ENCODE data around the gene CRYL1.
A peak's percentile ranks its signal among the peaks of the same experiment; 100 is the strongest.

CRYL1 gene

DNA sequence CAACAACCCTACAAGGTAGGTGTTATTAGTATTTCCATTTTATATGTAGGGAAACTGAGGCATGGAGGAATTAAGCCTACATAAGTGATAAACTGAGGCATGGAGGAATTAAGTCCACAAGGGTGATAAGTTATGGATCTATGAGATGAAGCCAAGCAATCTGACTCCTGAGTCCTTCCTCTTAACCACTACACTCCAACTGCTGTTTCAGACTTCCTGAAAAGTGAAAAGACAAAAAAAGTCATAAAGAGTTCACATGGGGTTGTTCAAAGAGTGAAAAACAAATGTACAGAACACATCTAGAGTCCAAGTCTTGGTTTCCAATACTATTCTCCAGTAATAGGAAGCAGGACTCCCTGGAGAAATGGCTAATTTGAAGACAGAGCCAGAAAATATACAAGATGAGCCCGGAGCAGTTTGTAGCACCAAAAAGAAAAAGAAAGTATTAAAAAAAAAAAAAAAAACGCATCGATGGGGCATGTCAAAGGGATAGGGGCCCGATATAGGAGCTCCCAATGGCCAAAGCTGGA is 12.1 kb downstream of the CRYL1 start:
- no peak overlapping the region for H3K27ac ChIP-seq
- TF ChIP-seq ZFX (IDR thresholded peaks at IDR 0.05): no peak
- TF ChIP-seq, protein P1, sequence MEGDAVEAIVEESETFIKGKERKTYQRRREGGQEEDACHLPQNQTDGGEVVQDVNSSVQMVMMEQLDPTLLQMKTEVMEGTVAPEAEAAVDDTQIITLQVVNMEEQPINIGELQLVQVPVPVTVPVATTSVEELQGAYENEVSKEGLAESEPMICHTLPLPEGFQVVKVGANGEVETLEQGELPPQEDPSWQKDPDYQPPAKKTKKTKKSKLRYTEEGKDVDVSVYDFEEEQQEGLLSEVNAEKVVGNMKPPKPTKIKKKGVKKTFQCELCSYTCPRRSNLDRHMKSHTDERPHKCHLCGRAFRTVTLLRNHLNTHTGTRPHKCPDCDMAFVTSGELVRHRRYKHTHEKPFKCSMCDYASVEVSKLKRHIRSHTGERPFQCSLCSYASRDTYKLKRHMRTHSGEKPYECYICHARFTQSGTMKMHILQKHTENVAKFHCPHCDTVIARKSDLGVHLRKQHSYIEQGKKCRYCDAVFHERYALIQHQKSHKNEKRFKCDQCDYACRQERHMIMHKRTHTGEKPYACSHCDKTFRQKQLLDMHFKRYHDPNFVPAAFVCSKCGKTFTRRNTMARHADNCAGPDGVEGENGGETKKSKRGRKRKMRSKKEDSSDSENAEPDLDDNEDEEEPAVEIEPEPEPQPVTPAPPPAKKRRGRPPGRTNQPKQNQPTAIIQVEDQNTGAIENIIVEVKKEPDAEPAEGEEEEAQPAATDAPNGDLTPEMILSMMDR (conservative IDR thresholded peaks at IDR 0.05): no peak

DNA sequence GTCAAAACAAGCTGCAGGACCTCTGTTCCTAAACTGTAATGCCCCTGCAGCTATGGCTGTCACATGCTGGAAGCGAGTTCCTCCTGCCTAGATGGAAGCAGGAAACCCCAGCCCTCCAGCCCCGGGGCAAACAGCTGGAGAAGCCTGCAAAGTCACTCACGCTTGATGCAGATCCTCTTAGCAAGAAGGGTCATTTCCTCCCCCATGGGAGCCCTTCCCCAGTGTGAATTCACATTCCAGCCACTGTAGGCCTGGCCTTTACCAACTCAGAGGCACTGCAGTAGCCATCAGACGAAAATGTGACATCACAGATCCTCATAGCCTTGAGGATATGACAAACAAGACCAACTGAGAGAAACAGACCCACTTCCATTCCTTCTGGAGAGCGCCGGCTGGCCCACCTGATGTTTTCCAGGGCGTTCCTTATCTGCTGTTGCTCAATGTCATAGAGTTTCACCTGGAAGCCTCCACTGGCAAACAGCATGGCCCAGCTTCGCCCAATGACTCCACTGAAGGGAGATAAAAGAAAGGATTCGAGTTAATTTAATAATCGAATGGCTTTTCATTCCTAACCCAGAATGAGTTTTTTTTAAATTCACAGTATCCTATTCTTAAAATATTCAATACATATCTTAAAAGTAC is 13.5 kb downstream of the CRYL1 start:
- no peak overlapping the region for H3K27ac ChIP-seq
- no peak for TF ChIP-seq ZFX (IDR thresholded peaks at IDR 0.05)
- TF ChIP-seq, protein P1 (conservative IDR thresholded peaks at IDR 0.05): no peak

DNA sequence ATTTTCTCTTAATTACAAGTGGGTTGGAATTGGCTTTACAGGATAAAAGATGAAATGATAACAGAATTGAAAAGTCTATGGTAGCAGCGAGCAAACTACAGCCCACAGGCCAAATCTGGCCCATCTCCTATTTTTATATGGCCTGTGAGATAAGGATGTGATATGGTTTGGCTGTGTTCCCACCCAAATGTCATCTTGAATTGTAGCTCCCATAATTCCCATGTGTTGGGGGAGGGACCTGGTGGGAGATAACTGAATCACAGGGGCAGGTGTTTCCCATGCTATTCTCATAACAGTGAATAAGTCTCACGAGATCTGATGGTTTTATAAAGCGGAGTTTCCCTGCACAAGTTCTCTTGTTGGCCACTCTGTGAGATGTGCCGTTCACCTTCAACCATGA is 19.0 kb downstream of the CRYL1 start:
- TF ChIP-seq ZFX (IDR thresholded peaks at IDR 0.05): no peak
- TF ChIP-seq, protein P1 (conservative IDR thresholded peaks at IDR 0.05): no peak
- H3K27ac ChIP-seq: peak overlapping the region; percentile 39; the same call in 1 of the 2 replicates

DNA sequence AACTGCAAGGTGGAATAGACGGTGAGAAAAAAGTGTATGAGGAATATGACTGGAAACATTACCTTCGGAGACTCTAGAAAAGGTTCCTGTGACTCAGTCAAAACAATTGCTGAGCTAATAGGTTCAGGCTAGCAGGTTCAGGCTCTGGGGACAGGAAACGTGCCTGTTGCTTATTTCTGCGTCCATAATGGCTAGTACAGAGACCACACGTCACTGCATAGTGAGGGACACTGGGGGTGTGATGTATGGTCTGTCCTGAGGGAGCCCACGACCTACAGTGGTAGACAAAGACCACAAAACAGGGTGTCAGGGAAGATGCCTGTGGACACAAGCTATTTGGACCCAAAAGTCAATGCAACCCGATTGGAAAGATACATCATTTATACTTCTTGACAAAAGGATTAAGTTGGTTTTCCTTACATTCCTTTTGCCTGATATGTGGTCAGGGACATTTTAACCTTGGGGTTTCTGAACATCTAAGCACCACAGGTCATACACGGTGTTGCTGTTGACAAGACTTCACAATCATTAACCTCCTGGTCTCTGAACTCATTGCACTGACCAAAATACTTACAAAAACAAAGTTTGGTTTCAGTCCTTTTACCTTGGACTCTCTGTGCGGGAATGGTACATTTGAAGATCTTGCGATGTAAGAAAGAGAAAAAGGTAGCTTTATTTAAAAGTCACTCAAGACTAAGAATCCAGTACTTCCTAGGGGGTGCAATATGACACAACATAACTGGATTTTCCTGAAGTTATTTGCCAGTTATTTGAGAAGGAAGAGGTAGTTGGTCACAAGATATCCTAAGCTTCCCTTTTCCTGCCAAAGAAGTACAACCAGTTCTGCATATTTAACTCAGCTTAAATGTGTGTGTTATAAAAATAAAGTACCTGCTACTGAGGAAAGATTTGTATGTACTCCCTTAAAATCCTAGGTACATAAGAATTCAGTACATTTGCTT is 20.0 kb downstream of the CRYL1 start:
- no peak for TF ChIP-seq ZFX (IDR thresholded peaks at IDR 0.05)
- TF ChIP-seq, protein P1 (conservative IDR thresholded peaks at IDR 0.05): no peak
- H3K27ac ChIP-seq: peak overlapping the region; percentile 71

DNA sequence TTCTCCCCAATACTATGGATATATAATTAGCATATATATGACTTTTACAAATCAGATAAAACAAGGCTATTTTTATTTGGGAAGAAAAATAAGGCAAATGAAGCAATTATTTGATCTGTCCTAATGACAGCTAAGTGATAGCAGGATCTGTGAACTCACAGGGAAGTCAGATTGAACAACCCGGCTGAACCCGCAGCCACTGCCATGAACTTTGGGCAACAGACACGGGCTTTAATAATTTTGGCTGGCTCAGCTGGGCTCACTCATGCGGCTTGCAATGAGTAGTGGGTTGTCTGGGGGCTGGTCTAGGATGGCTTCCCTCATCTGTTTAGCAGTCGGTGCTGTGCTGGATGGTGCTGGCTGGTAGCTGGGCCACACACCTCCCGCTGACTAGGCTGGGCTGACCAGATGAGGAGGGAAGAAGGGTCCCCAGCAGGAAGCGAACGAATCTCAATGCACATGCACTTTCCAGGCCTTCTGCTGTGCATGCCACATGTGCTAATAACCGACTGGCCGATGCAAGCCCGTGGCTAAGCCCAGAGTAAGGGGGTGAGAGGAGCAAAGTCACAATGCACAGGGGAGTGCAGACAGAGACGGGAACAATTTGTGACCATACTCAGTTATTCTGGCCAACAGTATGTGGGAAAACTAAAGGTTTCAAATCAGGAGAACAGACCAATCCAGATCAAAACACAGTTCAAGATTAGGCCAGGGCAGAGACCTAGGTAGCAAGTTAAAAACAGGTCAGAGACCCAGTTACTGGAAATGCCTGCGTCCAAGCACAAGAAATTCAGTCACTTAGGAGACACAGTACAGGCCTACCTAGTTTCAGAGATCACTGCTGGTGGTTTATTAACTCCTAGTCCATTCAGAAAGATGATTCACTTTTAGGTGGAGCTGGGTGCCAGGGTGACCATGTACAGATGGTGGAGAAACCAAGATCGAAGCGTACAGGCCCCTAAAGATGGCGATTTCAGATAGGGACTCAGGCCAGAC is 22.3 kb downstream of the CRYL1 start:
- no peak for TF ChIP-seq ZFX (IDR thresholded peaks at IDR 0.05)
- TF ChIP-seq, protein P1 (conservative IDR thresholded peaks at IDR 0.05): no peak
- H3K27ac ChIP-seq: no peak overlapping the region

DNA sequence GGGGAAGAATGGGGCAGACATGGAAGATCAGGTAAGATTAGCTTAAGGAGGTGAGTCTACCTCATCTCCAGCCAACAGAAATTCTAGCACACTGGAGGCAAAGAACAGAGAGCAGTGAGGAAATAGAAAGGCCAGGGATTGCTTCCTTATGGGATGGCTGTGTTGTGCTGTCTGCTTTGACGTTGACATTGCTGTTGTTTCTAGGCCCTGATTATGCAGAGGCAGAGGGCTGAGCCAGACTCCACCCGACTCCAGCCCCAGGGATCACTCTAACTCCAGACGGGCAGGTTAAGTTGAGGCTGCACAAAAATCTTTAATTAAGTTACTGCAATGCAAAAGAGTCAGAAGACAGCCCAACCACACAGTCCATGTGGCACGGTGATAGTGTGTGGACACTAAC is 24.1 kb downstream of the CRYL1 start:
- no peak overlapping the region for H3K27ac ChIP-seq
- TF ChIP-seq ZFX (IDR thresholded peaks at IDR 0.05): no peak
- TF ChIP-seq, protein P1 (conservative IDR thresholded peaks at IDR 0.05): no peak

Data from C4-2B (cell line).